ENCODE results near the gene AGGF1. TPM values are rescaled to one million over a fixed set of nuclear protein-coding genes. Genes with fewer than 3 reads are reported as not detected.

The AGGF1 gene
- total RNA-seq, 1 experiment from 2014 or later: 23.2 TPM

DNA sequence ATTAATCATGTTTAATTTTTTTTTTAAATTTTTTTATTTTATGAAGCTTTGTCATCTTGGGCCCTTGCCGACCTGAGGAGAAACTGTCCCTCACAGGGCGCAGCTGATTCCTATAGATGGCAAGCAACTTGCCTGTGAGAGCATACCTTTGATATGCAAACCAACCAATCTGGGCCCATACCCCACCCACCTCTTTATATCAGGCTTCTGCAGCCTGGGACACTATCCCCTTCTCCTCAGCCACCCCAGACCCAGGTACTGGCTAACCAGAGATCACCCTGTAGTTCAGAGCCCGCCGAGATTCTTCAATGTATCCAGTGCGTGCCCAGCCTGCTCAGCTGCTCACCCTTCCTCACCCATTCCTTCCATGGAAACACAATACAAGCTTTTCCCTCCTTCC is 18.7 kb upstream of the AGGF1 start:
- Mint-ChIP-seq H3K27me3 (ENCODE audit: low read depth) (peaks cover 8% of the 10 kb centered on the region), H3K27ac (no peak overlapping the region), H3K4me1 (peaks cover 4% of the 10 kb centered on the region), H3K4me3 (no peak overlapping the region), H3K9me3 (peaks cover 21% of the 10 kb centered on the region), H3K36me3 (0 out of 2 replicates have a peak, but pooled peaks cover 3% of the 10 kb centered on the region)
- CTCF ChIA-PET: no interaction called here
- POLR2A ChIA-PET: no interaction called here
- ATAC-seq: peak; percentile 92
- TF ChIP-seq CREB1 (CRISPR knock-in tag; IDR thresholded peaks at IDR 0.05) (no peak), MYBL2 (CRISPR knock-in tag; IDR thresholded peaks at IDR 0.05) (no peak), JAZF1 (CRISPR knock-in tag; IDR thresholded peaks at IDR 0.05) (no peak), NR2C2 (CRISPR knock-in tag; IDR thresholded peaks at IDR 0.05) (no peak), TEAD4 (CRISPR knock-in tag; IDR thresholded peaks at IDR 0.05) (no peak), ETV6 (CRISPR knock-in tag; IDR thresholded peaks at IDR 0.05) (no peak), RELA (CRISPR knock-in tag; IDR thresholded peaks at IDR 0.05; ENCODE audit: borderline replicate concordance) (no peak), ATF1 (CRISPR knock-in tag; IDR thresholded peaks at IDR 0.05) (no peak), NR3C1 (CRISPR knock-in tag; conservative IDR thresholded peaks at IDR 0.05; ENCODE audit: low read depth) (no peak), ZNF138 (CRISPR knock-in tag; conservative IDR thresholded peaks at IDR 0.05) (no peak), FOXJ3 (CRISPR knock-in tag; IDR thresholded peaks at IDR 0.05; ENCODE audit: borderline replicate concordance) (no peak), SP1 (CRISPR knock-in tag; conservative IDR thresholded peaks at IDR 0.05) (no peak)
- TF ChIP-seq, protein P1, sequence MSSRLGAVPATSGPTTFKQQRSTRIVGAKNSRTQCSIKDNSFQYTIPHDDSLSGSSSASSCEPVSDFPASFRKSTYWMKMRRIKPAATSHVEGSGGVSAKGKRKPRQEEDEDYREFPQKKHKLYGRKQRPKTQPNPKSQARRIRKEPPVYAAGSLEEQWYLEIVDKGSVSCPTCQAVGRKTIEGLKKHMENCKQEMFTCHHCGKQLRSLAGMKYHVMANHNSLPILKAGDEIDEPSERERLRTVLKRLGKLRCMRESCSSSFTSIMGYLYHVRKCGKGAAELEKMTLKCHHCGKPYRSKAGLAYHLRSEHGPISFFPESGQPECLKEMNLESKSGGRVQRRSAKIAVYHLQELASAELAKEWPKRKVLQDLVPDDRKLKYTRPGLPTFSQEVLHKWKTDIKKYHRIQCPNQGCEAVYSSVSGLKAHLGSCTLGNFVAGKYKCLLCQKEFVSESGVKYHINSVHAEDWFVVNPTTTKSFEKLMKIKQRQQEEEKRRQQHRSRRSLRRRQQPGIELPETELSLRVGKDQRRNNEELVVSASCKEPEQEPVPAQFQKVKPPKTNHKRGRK (CRISPR knock-in tag; IDR thresholded peaks at IDR 0.05; ENCODE audit: borderline replicate concordance): no peak
- TF ChIP-seq, protein P2, sequence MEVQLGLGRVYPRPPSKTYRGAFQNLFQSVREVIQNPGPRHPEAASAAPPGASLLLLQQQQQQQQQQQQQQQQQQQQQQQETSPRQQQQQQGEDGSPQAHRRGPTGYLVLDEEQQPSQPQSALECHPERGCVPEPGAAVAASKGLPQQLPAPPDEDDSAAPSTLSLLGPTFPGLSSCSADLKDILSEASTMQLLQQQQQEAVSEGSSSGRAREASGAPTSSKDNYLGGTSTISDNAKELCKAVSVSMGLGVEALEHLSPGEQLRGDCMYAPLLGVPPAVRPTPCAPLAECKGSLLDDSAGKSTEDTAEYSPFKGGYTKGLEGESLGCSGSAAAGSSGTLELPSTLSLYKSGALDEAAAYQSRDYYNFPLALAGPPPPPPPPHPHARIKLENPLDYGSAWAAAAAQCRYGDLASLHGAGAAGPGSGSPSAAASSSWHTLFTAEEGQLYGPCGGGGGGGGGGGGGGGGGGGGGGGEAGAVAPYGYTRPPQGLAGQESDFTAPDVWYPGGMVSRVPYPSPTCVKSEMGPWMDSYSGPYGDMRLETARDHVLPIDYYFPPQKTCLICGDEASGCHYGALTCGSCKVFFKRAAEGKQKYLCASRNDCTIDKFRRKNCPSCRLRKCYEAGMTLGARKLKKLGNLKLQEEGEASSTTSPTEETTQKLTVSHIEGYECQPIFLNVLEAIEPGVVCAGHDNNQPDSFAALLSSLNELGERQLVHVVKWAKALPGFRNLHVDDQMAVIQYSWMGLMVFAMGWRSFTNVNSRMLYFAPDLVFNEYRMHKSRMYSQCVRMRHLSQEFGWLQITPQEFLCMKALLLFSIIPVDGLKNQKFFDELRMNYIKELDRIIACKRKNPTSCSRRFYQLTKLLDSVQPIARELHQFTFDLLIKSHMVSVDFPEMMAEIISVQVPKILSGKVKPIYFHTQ (CRISPR knock-in tag; IDR thresholded peaks at IDR 0.05): no peak
- TF ChIP-seq, protein P3, sequence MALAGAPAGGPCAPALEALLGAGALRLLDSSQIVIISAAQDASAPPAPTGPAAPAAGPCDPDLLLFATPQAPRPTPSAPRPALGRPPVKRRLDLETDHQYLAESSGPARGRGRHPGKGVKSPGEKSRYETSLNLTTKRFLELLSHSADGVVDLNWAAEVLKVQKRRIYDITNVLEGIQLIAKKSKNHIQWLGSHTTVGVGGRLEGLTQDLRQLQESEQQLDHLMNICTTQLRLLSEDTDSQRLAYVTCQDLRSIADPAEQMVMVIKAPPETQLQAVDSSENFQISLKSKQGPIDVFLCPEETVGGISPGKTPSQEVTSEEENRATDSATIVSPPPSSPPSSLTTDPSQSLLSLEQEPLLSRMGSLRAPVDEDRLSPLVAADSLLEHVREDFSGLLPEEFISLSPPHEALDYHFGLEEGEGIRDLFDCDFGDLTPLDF (CRISPR knock-in tag; IDR thresholded peaks at IDR 0.05): no peak
- TF ChIP-seq, protein P4, sequence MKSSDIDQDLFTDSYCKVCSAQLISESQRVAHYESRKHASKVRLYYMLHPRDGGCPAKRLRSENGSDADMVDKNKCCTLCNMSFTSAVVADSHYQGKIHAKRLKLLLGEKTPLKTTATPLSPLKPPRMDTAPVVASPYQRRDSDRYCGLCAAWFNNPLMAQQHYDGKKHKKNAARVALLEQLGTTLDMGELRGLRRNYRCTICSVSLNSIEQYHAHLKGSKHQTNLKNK (CRISPR knock-in tag; IDR thresholded peaks at IDR 0.05): no peak
- TF ChIP-seq, protein P5, sequence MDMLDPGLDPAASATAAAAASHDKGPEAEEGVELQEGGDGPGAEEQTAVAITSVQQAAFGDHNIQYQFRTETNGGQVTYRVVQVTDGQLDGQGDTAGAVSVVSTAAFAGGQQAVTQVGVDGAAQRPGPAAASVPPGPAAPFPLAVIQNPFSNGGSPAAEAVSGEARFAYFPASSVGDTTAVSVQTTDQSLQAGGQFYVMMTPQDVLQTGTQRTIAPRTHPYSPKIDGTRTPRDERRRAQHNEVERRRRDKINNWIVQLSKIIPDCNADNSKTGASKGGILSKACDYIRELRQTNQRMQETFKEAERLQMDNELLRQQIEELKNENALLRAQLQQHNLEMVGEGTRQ (CRISPR knock-in tag; IDR thresholded peaks at IDR 0.05): no peak
- TF ChIP-seq, protein P6, sequence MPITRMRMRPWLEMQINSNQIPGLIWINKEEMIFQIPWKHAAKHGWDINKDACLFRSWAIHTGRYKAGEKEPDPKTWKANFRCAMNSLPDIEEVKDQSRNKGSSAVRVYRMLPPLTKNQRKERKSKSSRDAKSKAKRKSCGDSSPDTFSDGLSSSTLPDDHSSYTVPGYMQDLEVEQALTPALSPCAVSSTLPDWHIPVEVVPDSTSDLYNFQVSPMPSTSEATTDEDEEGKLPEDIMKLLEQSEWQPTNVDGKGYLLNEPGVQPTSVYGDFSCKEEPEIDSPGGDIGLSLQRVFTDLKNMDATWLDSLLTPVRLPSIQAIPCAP (CRISPR knock-in tag; IDR thresholded peaks at IDR 0.05): no peak
- TF ChIP-seq, protein P7, sequence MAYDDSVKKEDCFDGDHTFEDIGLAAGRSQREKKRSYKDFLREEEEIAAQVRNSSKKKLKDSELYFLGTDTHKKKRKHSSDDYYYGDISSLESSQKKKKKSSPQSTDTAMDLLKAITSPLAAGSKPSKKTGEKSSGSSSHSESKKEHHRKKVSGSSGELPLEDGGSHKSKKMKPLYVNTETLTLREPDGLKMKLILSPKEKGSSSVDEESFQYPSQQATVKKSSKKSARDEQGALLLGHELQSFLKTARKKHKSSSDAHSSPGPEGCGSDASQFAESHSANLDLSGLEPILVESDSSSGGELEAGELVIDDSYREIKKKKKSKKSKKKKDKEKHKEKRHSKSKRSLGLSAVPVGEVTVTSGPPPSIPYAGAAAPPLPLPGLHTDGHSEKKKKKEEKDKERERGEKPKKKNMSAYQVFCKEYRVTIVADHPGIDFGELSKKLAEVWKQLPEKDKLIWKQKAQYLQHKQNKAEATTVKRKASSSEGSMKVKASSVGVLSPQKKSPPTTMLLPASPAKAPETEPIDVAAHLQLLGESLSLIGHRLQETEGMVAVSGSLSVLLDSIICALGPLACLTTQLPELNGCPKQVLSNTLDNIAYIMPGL (CRISPR knock-in tag; IDR thresholded peaks at IDR 0.05): no peak
- TF ChIP-seq, protein P8, sequence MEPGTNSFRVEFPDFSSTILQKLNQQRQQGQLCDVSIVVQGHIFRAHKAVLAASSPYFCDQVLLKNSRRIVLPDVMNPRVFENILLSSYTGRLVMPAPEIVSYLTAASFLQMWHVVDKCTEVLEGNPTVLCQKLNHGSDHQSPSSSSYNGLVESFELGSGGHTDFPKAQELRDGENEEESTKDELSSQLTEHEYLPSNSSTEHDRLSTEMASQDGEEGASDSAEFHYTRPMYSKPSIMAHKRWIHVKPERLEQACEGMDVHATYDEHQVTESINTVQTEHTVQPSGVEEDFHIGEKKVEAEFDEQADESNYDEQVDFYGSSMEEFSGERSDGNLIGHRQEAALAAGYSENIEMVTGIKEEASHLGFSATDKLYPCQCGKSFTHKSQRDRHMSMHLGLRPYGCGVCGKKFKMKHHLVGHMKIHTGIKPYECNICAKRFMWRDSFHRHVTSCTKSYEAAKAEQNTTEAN (CRISPR knock-in tag; IDR thresholded peaks at IDR 0.05): no peak
- DNase-seq (ENCODE audit: low spot score): no peak
